ENCODE results near the gene IDUA.

Gene IDUA

DNA sequence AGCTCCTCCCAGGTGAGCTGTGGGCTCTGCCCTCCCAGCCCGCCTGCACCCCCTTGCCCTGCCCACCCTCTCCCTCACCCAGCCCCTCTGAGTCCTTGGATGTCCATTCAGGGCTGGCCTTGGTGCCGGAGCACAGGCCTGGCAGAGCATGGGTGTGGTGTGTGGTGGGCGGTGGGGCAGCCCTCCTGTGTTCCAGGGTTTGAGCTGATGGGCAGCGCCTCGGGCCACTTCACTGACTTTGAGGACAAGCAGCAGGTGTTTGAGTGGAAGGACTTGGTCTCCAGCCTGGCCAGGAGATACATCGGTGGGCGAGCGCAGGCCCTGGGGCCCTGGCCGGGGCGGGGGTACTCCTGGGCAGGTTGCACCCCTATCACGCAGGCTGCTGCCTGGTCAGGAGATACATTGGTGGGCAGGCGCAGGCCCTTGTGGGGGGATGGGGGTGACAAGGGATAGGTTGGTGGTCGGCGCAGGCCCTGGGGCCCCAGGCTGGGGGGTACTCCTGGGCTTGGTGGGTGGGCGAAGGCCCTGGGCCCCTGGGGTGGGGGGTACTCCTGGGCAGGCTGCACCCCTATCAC is 13.9 kb downstream of the IDUA start:
- no CpG with 5 or more reads among the region's 15 CpGs for WGBS (ENCODE audit: extremely low coverage, insufficient coverage, insufficient read length)
- no peak overlapping the region for H4K12ac ChIP-seq (ENCODE audit: low read depth, low read length)
- no peak overlapping the region for H3K18ac ChIP-seq (ENCODE audit: low read length)
- H3K4me2 ChIP-seq (ENCODE audit: low read length): no peak overlapping the region
- peaks cover 67% of the 10 kb centered on the region for H3K27me3 ChIP-seq (ENCODE audit: insufficient read depth, low read length)
- no peak overlapping the region for H4K91ac ChIP-seq (ENCODE audit: low read depth, low read length)
- H3K36me3 ChIP-seq (ENCODE audit: control insufficient read depth in 1 of 2, insufficient read depth in 2 of 2, low read length in 2 of 2): no peaks in the 10 kb centered on the region
- H2BK5ac ChIP-seq (ENCODE audit: low read depth, low read length, poor library complexity): no peak overlapping the region
- H2BK120ac ChIP-seq (ENCODE audit: insufficient read depth, low read length, poor library complexity): no peak overlapping the region
- no peaks in the 10 kb centered on the region for H3K79me2 ChIP-seq (ENCODE audit: control insufficient read depth, insufficient read depth, low read length, poor library complexity)
- H2BK12ac ChIP-seq (ENCODE audit: low read length): no peak overlapping the region
- H3K4ac ChIP-seq (ENCODE audit: low read depth, low read length): no peak overlapping the region
- no peak overlapping the region for H3K4me3 ChIP-seq (ENCODE audit: low read depth, low read length)
- no peak overlapping the region for H3K27ac ChIP-seq (ENCODE audit: low read depth, low read length)
- peaks cover 2 to 3% of the 10 kb centered on the region in 2 experiments for H3K4me1 ChIP-seq (ENCODE audit: control insufficient read depth in 1 of 2, insufficient read depth in 2 of 2, low read length in 2 of 2)
- no peak overlapping the region for H3K9ac ChIP-seq (ENCODE audit: low read length)
- no peak overlapping the region for H2AK5ac ChIP-seq (ENCODE audit: low read length)
- H3K79me1 ChIP-seq (ENCODE audit: low read length): no peaks in the 10 kb centered on the region
- peaks cover 19% of the 10 kb centered on the region for H3K9me3 ChIP-seq (ENCODE audit: insufficient read depth, low read depth, low read length)
- H2AFZ ChIP-seq (ENCODE audit: insufficient read depth, low read length, poor library complexity): no peak overlapping the region
- no peak overlapping the region for H3K23ac ChIP-seq (ENCODE audit: low read length)
- DNase-seq: no peak
- H4K8ac ChIP-seq (ENCODE audit: low read depth, low read length): no peak overlapping the region
- no peak overlapping the region for H3K14ac ChIP-seq (ENCODE audit: low read length)

DNA sequence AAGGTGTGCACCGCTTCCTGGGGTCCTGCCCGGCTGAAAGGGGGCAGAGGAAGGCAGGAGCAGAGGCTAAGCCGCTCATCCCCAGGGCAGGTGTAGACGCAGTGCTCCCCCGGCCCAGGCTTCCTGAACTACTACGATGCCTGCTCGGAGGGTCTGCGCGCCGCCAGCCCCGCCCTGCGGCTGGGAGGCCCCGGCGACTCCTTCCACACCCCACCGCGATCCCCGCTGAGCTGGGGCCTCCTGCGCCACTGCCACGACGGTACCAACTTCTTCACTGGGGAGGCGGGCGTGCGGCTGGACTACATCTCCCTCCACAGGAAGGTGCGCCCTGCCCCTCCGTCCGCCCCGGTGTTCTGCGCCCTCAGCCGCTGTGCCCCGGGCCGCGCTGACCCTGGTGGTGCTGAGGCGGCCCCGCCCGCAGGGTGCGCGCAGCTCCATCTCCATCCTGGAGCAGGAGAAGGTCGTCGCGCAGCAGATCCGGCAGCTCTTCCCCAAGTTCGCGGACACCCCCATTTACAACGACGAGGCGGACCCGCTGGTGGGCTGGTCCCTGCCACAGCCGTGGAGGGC is 14.8 kb downstream of the IDUA start:
- H3K18ac ChIP-seq (ENCODE audit: low read length): no peak overlapping the region
- peaks cover 2 to 3% of the 10 kb centered on the region in 2 experiments for H3K4me1 ChIP-seq (ENCODE audit: control insufficient read depth in 1 of 2, insufficient read depth in 2 of 2, low read length in 2 of 2)
- H3K9ac ChIP-seq (ENCODE audit: low read length): no peak overlapping the region
- no peaks in the 10 kb centered on the region for H3K36me3 ChIP-seq (ENCODE audit: control insufficient read depth in 1 of 2, insufficient read depth in 2 of 2, low read length in 2 of 2)
- WGBS (ENCODE audit: extremely low coverage, insufficient coverage, insufficient read length): no CpG with 5 or more reads among the region's 48 CpGs
- H3K79me1 ChIP-seq (ENCODE audit: low read length): no peaks in the 10 kb centered on the region
- H4K91ac ChIP-seq (ENCODE audit: low read depth, low read length): no peak overlapping the region
- H2BK12ac ChIP-seq (ENCODE audit: low read length): no peak overlapping the region
- H2AFZ ChIP-seq (ENCODE audit: insufficient read depth, low read length, poor library complexity): no peak overlapping the region
- DNase-seq: no peak
- H4K12ac ChIP-seq (ENCODE audit: low read depth, low read length): no peak overlapping the region
- no peaks in the 10 kb centered on the region for H3K79me2 ChIP-seq (ENCODE audit: control insufficient read depth, insufficient read depth, low read length, poor library complexity)
- H3K14ac ChIP-seq (ENCODE audit: low read length): no peak overlapping the region
- no peak overlapping the region for H3K4me2 ChIP-seq (ENCODE audit: low read length)
- no peak overlapping the region for H2BK5ac ChIP-seq (ENCODE audit: low read depth, low read length, poor library complexity)
- H3K27me3 ChIP-seq (ENCODE audit: insufficient read depth, low read length): peaks cover 64% of the 10 kb centered on the region
- H3K27ac ChIP-seq (ENCODE audit: low read depth, low read length): no peak overlapping the region
- H3K4me3 ChIP-seq (ENCODE audit: low read depth, low read length): no peak overlapping the region
- H2BK120ac ChIP-seq (ENCODE audit: insufficient read depth, low read length, poor library complexity): no peak overlapping the region
- H3K9me3 ChIP-seq (ENCODE audit: insufficient read depth, low read depth, low read length): peaks cover 20% of the 10 kb centered on the region
- H3K23ac ChIP-seq (ENCODE audit: low read length): no peak overlapping the region
- H2AK5ac ChIP-seq (ENCODE audit: low read length): no peak overlapping the region
- no peak overlapping the region for H3K4ac ChIP-seq (ENCODE audit: low read depth, low read length)
- no peak overlapping the region for H4K8ac ChIP-seq (ENCODE audit: low read depth, low read length)

DNA sequence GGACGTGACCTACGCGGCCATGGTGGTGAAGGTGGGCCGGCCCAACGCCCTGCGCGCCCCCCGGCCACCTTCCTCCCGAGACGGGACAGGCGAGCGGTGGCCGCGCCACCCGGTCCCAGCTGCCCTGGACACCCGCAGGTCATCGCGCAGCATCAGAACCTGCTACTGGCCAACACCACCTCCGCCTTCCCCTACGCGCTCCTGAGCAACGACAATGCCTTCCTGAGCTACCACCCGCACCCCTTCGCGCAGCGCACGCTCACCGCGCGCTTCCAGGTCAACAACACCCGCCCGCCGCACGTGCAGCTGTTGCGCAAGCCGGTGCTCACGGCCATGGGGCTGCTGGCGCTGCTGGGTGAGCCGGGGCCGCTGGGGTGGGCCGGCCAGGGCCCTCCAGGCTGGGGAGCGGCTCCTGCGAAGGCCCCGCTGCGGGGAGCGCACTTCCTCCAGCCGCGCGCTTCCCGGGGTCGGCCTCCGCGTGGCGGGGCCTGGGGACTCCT is 15.3 kb downstream of the IDUA start:
- Histone ChIP-seq H3K79me1 (ENCODE audit: low read length) (no peaks in the 10 kb centered on the region), H4K8ac (ENCODE audit: low read depth, low read length) (no peak overlapping the region), H3K23ac (ENCODE audit: low read length) (no peak overlapping the region), H2AFZ (ENCODE audit: insufficient read depth, low read length, poor library complexity) (no peak overlapping the region), H3K4me1 (ENCODE audit: control insufficient read depth in 1 of 2, insufficient read depth in 2 of 2, low read length in 2 of 2) (peaks cover 2 to 3% of the 10 kb centered on the region in 2 experiments), H2BK5ac (ENCODE audit: low read depth, low read length, poor library complexity) (no peak overlapping the region), H3K27me3 (ENCODE audit: insufficient read depth, low read length) (peaks cover 64% of the 10 kb centered on the region), H3K9ac (ENCODE audit: low read length) (no peak overlapping the region), H3K27ac (ENCODE audit: low read depth, low read length) (no peak overlapping the region), H2BK120ac (ENCODE audit: insufficient read depth, low read length, poor library complexity) (no peak overlapping the region), H3K4me3 (ENCODE audit: low read depth, low read length) (no peak overlapping the region), H2AK5ac (ENCODE audit: low read length) (no peak overlapping the region), H3K4me2 (ENCODE audit: low read length) (peak overlapping the region; percentile 32), H4K12ac (ENCODE audit: low read depth, low read length) (no peak overlapping the region), H3K9me3 (ENCODE audit: insufficient read depth, low read depth, low read length) (peaks cover 20% of the 10 kb centered on the region), H2BK12ac (ENCODE audit: low read length) (no peak overlapping the region), H3K79me2 (ENCODE audit: control insufficient read depth, insufficient read depth, low read length, poor library complexity) (no peaks in the 10 kb centered on the region), H3K4ac (ENCODE audit: low read depth, low read length) (no peak overlapping the region), H4K91ac (ENCODE audit: low read depth, low read length) (no peak overlapping the region), H3K36me3 (ENCODE audit: control insufficient read depth in 1 of 2, insufficient read depth in 2 of 2, low read length in 2 of 2) (no peaks in the 10 kb centered on the region), H3K18ac (ENCODE audit: low read length) (no peak overlapping the region), H3K14ac (ENCODE audit: low read length) (no peak overlapping the region)
- WGBS (ENCODE audit: extremely low coverage, insufficient coverage, insufficient read length): no CpG with 5 or more reads among the region's 54 CpGs
- peak in 1 of 2 donors; percentile 64 for DNase-seq

DNA sequence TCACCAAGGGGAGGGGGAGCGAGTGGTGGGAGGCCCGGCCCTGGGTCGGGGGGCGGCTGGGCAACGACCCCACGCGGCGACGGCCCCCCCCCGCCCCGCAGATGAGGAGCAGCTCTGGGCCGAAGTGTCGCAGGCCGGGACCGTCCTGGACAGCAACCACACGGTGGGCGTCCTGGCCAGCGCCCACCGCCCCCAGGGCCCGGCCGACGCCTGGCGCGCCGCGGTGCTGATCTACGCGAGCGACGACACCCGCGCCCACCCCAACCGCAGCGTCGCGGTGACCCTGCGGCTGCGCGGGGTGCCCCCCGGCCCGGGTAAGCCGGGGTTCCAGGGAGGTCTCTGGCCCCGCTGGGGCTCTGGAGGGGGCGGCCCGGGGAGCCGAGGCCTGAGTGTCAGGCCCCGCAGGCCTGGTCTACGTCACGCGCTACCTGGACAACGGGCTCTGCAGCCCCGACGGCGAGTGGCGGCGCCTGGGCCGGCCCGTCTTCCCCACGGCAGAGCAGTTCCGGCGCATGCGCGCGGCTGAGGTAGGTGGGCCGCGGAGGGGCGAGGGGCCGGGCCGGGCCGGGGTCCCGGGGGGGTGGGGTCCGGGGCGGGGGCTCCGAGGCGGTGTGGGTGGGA is 15.9 kb downstream of the IDUA start:
- whole genome bisulfite sequencing (ENCODE audit: extremely low coverage, insufficient coverage, insufficient read length): no CpG with 5 or more reads among the region's 75 CpGs
- peak overlapping the region; percentile 38 for H3K4me2 ChIP-seq (ENCODE audit: low read length)

More for the DNA sequence above, 15.9 kb downstream of the IDUA start:
- H3K9ac ChIP-seq (ENCODE audit: low read length): no peak overlapping the region
- no peak overlapping the region for H3K14ac ChIP-seq (ENCODE audit: low read length)
- H3K27ac ChIP-seq (ENCODE audit: low read depth, low read length): no peak overlapping the region
- no peak overlapping the region for H3K4me3 ChIP-seq (ENCODE audit: low read depth, low read length)
- no peak overlapping the region for H3K18ac ChIP-seq (ENCODE audit: low read length)
- no peak overlapping the region for H2AFZ ChIP-seq (ENCODE audit: insufficient read depth, low read length, poor library complexity)
- no peak overlapping the region for H2BK5ac ChIP-seq (ENCODE audit: low read depth, low read length, poor library complexity)
- no peak overlapping the region for H4K91ac ChIP-seq (ENCODE audit: low read depth, low read length)
- H3K79me2 ChIP-seq (ENCODE audit: control insufficient read depth, insufficient read depth, low read length, poor library complexity): no peaks in the 10 kb centered on the region
- no peak overlapping the region for H2BK120ac ChIP-seq (ENCODE audit: insufficient read depth, low read length, poor library complexity)
- no peak overlapping the region for H3K23ac ChIP-seq (ENCODE audit: low read length)
- no peak for DNase-seq
- H3K4ac ChIP-seq (ENCODE audit: low read depth, low read length): no peak overlapping the region
- H3K36me3 ChIP-seq (ENCODE audit: control insufficient read depth in 1 of 2, insufficient read depth in 2 of 2, low read length in 2 of 2): no peaks in the 10 kb centered on the region
- no peak overlapping the region for H2AK5ac ChIP-seq (ENCODE audit: low read length)
- peaks cover 62% of the 10 kb centered on the region for H3K27me3 ChIP-seq (ENCODE audit: insufficient read depth, low read length)
- no peak overlapping the region for H4K8ac ChIP-seq (ENCODE audit: low read depth, low read length)
- H2BK12ac ChIP-seq (ENCODE audit: low read length): no peak overlapping the region
- peaks cover 2 to 3% of the 10 kb centered on the region in 2 experiments for H3K4me1 ChIP-seq (ENCODE audit: control insufficient read depth in 1 of 2, insufficient read depth in 2 of 2, low read length in 2 of 2)
- H3K9me3 ChIP-seq (ENCODE audit: insufficient read depth, low read depth, low read length): peaks cover 20% of the 10 kb centered on the region
- H3K79me1 ChIP-seq (ENCODE audit: low read length): no peaks in the 10 kb centered on the region
- H4K12ac ChIP-seq (ENCODE audit: low read depth, low read length): no peak overlapping the region

All from trophoblast cell (in vitro differentiated cells and primary cell).